ENCODE data around the gene BBIP1.
A peak's percentile ranks its signal among the peaks of the same experiment; 100 is the strongest.
"Not testable (repeated sequence)": the region's sequence is repeated elsewhere in the genome, so short reads cannot be mapped to it uniquely, and the experiment has no call there.

Gene BBIP1

GRCh38 chr10:110919971-110920881 lies 1.2 kb upstream of the BBIP1 start:
- peak; percentile 45 to 70 (median 64) for DNase-seq

- peak in 2 of 3 experiments; percentile 80 to 81 for DNase-seq
Measured at GRCh38 chr10:110919349-110919931, 460 bp upstream of the BBIP1 start, which contains the start of gene SHOC2. Gene SHOC2, plus strand, starts transcription at chr10:110919604. Its CDS starts 44,755 bp downstream, at chr10:110964359.

- DNase-seq: peak in 1 of 3 experiments; percentile 81
Measured at GRCh38 chr10:110918269-110918642, 724 bp downstream of the BBIP1 start.

- DNase-seq: no peak
Measured at GRCh38 chr10:110916554-110917346, 2.2 kb downstream of the BBIP1 start.

- not testable (repeated sequence) for DNase-seq
Measured at GRCh38 chr10:110915600-110915999, 3.4 kb downstream of the BBIP1 start.

- DNase-seq: no peak
Measured at GRCh38 chr10:110915035-110915434, 3.9 kb downstream of the BBIP1 start.

- DNase-seq: no peak
Measured at GRCh38 chr10:110914431-110914830, 4.5 kb downstream of the BBIP1 start.

GRCh38 chr10:110912374-110912773 lies 6.6 kb downstream of the BBIP1 start:
- no peak for DNase-seq

- DNase-seq: no peak
Measured at GRCh38 chr10:110910138-110910537, 8.8 kb downstream of the BBIP1 start.

GRCh38 chr10:110903280-110904278 lies 15.4 kb downstream of the BBIP1 start:
- no peak for DNase-seq

- no peak for DNase-seq
Measured at GRCh38 chr10:110901954-110902819, 16.8 kb downstream of the BBIP1 start.

GRCh38 chr10:110900983-110901382 lies 18.0 kb downstream of the BBIP1 start:
- no peak for DNase-seq

GRCh38 chr10:110898391-110898790 lies 20.6 kb downstream of the BBIP1 start:
- DNase-seq: no peak

- no peak for DNase-seq
Measured at GRCh38 chr10:110897184-110897583, 21.8 kb downstream of the BBIP1 start.

GRCh38 chr10:110893559-110894179 lies 25.3 kb downstream of the BBIP1 start:
- DNase-seq: peak in 2 of 3 experiments; percentile 37 to 44

- DNase-seq: no peak
Measured at GRCh38 chr10:110892602-110893288, 26.2 kb downstream of the BBIP1 start.

GRCh38 chr10:110887560-110887959 lies 31.4 kb downstream of the BBIP1 start:
- DNase-seq: no peak

GRCh38 chr10:110885932-110886674 lies 32.9 kb downstream of the BBIP1 start:
- DNase-seq: peak in 1 of 3 experiments; percentile 2

- no peak for DNase-seq
Measured at GRCh38 chr10:110883924-110884323, 35.1 kb downstream of the BBIP1 start.
